Rectal smooth muscle tissue (tissue), 1 donor: ENCODE measurements around the gene RUSC2.

Experiments used
- H3K27ac ChIP-seq: one replicate; pipeline ENCODE4 v1.7.0; 2013; ENCODE audit warnings: low read depth, low read length, inconsistent platforms
- H3K27me3 ChIP-seq: one replicate; pipeline ENCODE4 v1.7.0; 2013; ENCODE audit warnings: low read length; ENCODE audit not compliant: control insufficient read depth, insufficient read depth
- H3K36me3 ChIP-seq: one replicate; pipeline ENCODE4 v1.7.0; 2013; ENCODE audit warnings: low read length; ENCODE audit not compliant: control insufficient read depth, insufficient read depth
- H3K4me1 ChIP-seq: one replicate; pipeline ENCODE4 v1.7.0; 2013; ENCODE audit warnings: low read length; ENCODE audit not compliant: control insufficient read depth, insufficient read depth
- H3K4me3 ChIP-seq: one replicate; pipeline ENCODE4 v1.7.0; 2013; ENCODE audit warnings: low read length
- H3K9ac ChIP-seq: one replicate; pipeline ENCODE4 v1.7.0; 2013; ENCODE audit warnings: low read length

RUSC2 gene

DNA sequence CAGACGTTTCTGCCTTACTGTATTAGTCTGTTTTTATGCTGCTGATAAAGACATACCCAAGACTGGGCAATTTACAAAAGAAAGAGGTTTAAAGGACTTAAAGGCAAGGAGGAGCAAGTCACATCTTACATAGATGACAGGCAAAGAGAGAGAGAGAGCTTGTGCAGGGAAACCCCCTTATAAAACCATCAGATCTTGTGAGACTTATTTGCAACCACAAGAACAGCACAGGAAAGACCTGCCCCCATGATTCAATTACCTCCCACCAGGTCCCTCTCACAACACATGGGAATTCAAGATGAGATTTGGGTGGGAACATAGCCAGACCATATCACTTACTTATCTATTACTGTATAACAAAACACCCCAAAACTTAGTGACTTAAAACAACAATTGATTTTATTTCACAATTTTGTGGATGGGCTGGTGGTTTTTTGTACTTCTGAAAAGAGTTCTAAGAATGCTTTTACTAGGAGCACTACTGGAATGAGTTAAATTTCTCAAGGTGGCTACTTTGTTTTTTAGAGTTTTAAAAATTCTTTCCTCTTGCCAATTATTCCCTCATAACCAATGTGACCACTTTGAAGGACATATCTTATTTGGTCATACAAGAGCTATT, 10.3 kb downstream of the RUSC2 start:
- Histone ChIP-seq H3K4me1 (peaks cover 9% of the 10 kb centered on the region), H3K4me3 (no peak overlapping the region), H3K27ac (peak overlapping the region; percentile 14), H3K9ac (no peak overlapping the region), H3K36me3 (no peaks in the 10 kb centered on the region), H3K27me3 (no peaks in the 10 kb centered on the region)

DNA sequence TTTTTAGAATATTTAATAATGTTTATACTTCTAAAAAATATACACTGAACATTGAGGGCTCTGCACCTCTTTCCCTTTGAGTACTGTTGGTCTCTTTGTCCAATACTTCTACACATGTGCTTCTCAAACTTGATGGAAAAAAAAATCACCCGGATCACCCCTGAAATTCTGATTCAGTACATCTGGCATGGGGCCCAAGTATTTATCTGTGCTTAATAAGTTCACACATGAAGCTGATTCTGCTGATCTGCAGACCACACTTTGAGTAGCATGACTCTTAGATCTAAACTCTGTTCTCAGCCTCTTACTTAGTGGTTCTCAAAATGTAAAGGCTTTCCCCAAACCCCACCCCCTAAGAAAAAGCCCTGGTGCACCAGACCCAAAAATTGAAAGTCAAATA, 12.0 kb downstream of the RUSC2 start:
- Histone ChIP-seq H3K27ac (no peak overlapping the region), H3K9ac (no peak overlapping the region), H3K27me3 (no peaks in the 10 kb centered on the region), H3K36me3 (no peaks in the 10 kb centered on the region), H3K4me3 (no peak overlapping the region), H3K4me1 (peaks cover 9% of the 10 kb centered on the region)

DNA sequence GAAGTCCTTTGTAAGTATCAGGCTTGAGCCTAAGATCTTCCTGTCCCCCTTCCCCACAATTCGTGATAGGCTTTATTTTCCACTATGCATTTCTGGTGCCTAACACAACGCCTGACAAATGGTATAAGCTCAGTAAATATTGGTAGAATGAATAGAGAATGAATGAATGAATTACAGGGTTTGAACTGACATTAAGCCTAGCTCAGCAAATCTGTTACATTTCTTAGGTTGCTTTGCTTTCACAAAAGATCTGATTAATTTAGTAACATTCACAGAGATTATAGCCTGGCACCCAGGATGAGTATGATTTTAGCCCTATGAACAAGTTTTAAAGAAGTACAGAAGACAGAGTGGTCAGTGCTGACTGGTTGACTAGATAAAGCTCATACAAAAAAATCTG, 16.4 kb downstream of the RUSC2 start:
- H3K4me3 ChIP-seq = no peak overlapping the region
- no peak overlapping the region for H3K9ac ChIP-seq
- no peaks in the 10 kb centered on the region for H3K36me3 ChIP-seq
- no peaks in the 10 kb centered on the region for H3K27me3 ChIP-seq
- H3K4me1 ChIP-seq = peaks cover 26% of the 10 kb centered on the region
- no peak overlapping the region for H3K27ac ChIP-seq

DNA sequence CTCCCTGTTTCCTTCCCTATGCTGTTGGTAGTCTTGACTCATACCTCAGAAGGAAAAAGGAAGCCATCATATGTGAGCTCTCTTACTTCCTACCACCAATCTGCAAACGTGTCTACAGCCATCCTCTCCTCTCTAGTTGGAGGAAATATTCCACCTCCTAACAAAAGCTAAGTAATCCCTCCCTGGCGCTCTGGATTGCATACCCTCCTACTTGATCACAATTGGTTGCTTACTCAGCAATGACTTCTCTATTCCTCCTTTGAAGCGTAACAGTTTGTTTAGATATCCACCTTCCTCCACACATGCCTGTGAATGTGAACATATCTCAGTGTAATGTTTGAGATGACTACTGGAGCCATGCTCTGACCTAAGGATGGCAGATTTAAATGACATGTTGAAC, 18.2 kb downstream of the RUSC2 start:
- Histone ChIP-seq H3K9ac (no peak overlapping the region), H3K27ac (no peak overlapping the region), H3K4me1 (peaks cover 31% of the 10 kb centered on the region), H3K4me3 (no peak overlapping the region), H3K36me3 (no peaks in the 10 kb centered on the region), H3K27me3 (no peaks in the 10 kb centered on the region)

DNA sequence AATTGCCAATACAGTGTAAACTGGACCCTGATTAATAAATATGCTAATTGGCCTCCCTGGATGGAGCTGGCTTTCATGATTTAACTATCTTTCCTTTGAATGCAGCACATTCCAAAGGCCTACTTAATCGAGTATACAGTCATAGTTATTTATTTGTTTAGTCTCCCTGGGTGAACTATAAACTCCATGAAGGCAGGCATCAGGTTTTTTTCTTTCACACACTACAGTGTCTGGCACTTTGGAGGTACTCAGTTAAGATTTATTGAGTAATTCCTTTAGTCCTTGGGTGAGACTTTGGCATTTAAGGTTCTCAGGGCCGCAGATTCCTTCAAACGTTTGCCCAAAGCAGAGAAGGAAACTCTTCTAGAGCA, 20.5 kb downstream of the RUSC2 start:
- H3K4me3 ChIP-seq = no peak overlapping the region
- H3K27ac ChIP-seq = peak overlapping the region; percentile 95
- H3K36me3 ChIP-seq = no peaks in the 10 kb centered on the region
- H3K9ac ChIP-seq = no peak overlapping the region
- H3K27me3 ChIP-seq = no peaks in the 10 kb centered on the region
- peaks cover 38% of the 10 kb centered on the region for H3K4me1 ChIP-seq

DNA sequence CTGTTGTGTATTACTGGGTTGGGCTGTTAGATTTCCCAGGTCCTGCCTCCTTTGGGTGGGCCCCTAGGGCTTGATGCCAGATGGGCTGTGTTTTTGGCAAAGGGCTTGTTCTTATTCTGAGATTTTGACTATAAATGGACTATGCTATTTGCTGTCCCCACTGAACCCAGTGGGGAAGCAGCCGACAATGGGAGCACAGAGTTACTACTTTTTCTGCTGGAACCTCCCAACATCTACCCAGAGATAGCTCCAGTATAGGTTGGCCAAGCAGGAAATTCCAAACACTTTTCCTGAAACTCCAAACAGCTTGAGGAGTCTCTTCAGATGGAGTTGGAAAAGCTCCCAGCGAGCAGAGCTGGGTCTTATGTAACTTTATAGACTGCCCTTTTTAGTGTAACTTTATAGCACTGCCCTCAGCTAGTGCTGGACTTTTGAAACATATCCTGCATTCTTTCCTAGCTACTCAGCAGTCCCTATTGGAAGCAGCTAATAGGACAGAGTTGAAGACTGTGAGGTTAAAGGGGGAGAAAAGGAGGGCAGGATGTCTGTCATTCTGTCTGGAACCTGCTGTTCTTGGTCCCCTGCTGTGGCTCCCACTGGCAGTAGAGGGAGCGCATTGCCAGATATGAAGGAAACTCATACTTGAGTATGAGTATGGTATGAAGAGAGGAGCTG, 21.0 kb downstream of the RUSC2 start:
- Histone ChIP-seq H3K36me3 (no peaks in the 10 kb centered on the region), H3K9ac (no peak overlapping the region), H3K27ac (peak overlapping the region; percentile 95), H3K4me3 (peak overlapping the region; percentile 37), H3K27me3 (no peaks in the 10 kb centered on the region), H3K4me1 (peaks cover 42% of the 10 kb centered on the region)

DNA sequence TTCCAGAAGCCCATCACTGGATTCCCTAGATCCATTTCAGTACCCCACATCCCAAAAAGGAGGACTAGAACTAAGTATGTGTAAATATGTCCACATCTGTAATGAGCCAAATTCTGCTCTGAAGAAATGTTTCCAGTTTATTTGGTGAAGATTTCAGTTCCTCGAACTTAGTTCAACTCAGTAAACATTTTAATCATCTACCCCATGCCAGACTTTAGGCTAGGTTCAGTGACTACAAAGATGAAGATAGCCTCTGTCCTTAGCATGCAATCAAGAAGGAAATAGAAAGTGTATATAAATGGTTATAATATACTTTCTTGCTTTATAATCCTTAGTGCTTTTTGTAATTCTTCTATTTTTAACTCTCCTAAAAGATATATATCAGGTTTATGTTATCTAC, 21.5 kb downstream of the RUSC2 start:
- Histone ChIP-seq H3K36me3 (no peaks in the 10 kb centered on the region), H3K4me1 (peaks cover 47% of the 10 kb centered on the region), H3K9ac (no peak overlapping the region), H3K27me3 (no peaks in the 10 kb centered on the region), H3K27ac (peak overlapping the region; percentile 95), H3K4me3 (peak overlapping the region; percentile 37)

DNA sequence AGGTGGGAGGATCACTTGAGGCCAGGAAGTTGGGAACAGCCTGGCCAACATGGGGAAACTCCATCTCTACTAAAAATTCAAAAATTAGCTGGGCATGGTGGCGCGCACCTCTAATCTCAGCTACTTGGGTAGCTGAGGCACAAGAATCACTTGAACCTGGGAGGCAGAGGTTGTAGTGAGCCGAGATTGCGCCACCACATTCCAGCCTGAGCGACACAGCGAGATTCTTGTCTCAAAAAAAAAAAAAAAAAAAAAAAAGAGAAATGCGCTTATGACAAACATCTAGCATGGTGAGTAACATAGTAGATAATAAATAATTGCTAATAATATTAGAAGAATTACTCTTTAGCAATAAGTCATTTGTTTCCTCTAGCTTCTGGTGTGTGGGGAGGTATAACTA, 25.9 kb downstream of the RUSC2 start:
- peaks cover 68% of the 10 kb centered on the region for H3K4me1 ChIP-seq
- H3K9ac ChIP-seq = no peak overlapping the region
- H3K4me3 ChIP-seq = no peak overlapping the region
- no peaks in the 10 kb centered on the region for H3K36me3 ChIP-seq
- H3K27ac ChIP-seq = peak overlapping the region; percentile 84
- H3K27me3 ChIP-seq = no peaks in the 10 kb centered on the region

DNA sequence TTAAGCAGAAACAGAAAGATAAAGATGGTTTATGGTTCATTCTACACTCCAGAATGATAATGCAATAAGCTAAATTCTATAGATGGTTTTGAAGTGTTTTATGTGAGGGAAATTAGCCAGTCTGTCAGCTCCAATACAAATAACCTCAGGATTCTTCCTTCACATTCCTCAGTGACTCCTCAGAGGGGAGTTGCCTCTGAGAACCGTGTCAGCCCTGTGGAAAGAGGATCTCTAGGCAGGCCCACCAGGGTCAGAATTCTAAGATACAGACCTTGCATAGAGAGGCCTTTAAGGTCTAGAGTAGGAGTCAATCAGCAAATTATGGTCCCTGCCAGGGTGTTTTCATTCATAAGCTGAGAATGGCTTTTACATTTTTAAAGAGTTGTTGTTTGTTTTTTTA, 26.6 kb downstream of the RUSC2 start:
- Histone ChIP-seq H3K4me3 (no peak overlapping the region), H3K36me3 (no peaks in the 10 kb centered on the region), H3K9ac (no peak overlapping the region), H3K27ac (peak overlapping the region; percentile 84), H3K27me3 (no peaks in the 10 kb centered on the region), H3K4me1 (peaks cover 70% of the 10 kb centered on the region)

DNA sequence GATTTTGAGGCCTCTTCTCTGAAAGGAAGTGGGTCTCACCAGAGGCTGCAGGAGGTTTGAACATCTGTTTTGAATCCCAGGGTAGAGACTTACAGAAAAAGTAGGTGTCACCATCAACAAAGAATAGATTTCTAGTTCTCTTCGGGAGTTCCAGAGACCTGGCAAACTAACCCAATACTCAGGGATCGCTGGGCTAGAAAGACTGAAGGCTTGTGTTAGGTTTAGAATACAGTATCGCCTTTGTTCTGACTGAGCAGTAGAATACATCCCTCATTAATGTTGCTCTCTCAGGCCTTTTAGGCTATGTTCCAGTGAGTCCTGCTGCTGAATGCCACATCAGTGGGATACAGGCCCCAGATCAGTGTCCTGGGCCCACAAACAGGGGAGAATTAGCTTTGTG, 27.2 kb downstream of the RUSC2 start:
- H3K4me3 ChIP-seq = no peak overlapping the region
- H3K4me1 ChIP-seq = peaks cover 74% of the 10 kb centered on the region
- peak overlapping the region; percentile 84 for H3K27ac ChIP-seq
- H3K36me3 ChIP-seq = no peaks in the 10 kb centered on the region
- H3K9ac ChIP-seq = no peak overlapping the region
- H3K27me3 ChIP-seq = no peaks in the 10 kb centered on the region

DNA sequence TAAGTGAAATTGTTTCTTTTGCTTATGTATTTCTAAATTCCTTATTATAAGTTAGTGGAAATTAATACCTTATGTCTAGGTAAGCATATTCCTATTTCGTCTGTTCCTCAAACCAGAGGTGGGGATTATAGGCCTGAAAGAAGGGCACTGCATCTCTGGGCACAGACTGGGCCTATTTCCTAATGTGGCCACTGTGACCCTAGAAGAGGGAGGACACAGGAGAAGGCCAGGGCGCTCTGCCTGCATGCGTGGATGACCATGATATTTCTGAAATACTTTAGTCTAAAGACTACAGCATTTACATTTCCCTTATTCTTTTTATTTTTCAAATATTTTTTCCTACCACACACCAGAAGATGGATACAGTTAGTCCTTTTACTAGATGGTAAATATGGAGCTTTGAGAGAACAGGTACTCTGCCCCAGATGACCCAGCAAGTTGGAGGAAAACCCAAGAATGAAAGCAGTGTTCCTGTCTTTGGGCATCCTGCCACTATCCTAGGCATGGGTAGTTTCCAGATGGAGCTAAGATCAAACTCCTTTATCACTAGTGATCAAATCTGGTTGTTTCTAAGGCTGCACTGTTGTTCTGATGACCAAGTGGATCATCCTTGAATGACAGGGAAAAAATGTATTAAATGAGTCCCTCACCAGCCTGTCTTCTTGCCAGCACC, 27.8 kb downstream of the RUSC2 start:
- no peaks in the 10 kb centered on the region for H3K27me3 ChIP-seq
- peaks cover 77% of the 10 kb centered on the region for H3K4me1 ChIP-seq
- no peak overlapping the region for H3K4me3 ChIP-seq
- H3K36me3 ChIP-seq = no peaks in the 10 kb centered on the region
- peak overlapping the region; percentile 84 for H3K27ac ChIP-seq
- H3K9ac ChIP-seq = no peak overlapping the region

DNA sequence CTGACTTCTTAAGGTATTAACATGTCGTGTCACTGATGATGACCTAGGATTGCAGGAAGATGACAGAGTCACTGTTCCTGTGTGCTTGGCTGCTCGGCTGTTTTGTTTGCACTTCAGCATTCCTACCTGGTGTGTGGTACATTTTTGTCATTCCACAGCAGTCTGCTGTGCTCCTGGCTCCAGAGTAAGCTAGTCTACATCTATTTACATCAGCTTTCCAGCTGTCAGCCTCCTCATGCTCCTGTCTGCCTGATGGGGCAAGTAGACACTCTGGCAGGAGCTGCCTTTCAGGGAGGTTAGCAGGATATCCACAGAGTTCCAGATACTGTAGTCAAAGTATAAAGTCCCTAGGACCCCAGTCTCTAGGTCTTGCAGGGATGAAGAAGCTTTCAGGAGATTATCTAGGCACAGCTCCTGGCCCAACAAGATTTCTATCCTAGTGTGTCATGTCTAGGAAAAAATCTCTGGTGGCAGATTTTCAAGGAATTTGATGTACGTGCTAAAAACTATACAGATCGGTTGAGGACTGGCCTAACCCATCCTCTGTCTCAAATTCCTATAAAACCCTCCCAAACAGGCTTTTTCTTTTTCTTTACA, 28.4 kb downstream of the RUSC2 start:
- Histone ChIP-seq H3K4me3 (no peak overlapping the region), H3K4me1 (peaks cover 80% of the 10 kb centered on the region), H3K36me3 (no peaks in the 10 kb centered on the region), H3K27ac (peak overlapping the region; percentile 84), H3K27me3 (no peaks in the 10 kb centered on the region), H3K9ac (no peak overlapping the region)
